Vagina (tissue), 2 donors: ENCODE data around the gene SOD2.
"Not testable (repeated sequence)": the region's sequence is repeated elsewhere in the genome, so short reads cannot be mapped to it uniquely, and the experiment has no call there.

Experiments used
- CTCF ChIP-seq, 3 experiments: fragments of 450-650 bp in 2 of 3; fragments of 200-600 bp in 1 of 3; sonication (generic) in 1 of 3; IDR thresholded peaks; one replicate each; pipeline ENCODE4 v1.5.1; 2017 to 2019; ENCODE audit warnings: antibody characterized with exemption in 3 of 3, mild to moderate bottlenecking in 2 of 3, moderate library complexity in 2 of 3
- POLR2A ChIP-seq, 2 donors: fragments of 450-650 bp; IDR thresholded peaks; one replicate each; pipeline ENCODE4 v1.6.1; 2017; ENCODE audit warnings: antibody characterized with exemption in 2 of 2, mild to moderate bottlenecking in 2 of 2, moderate library complexity in 2 of 2

GRCh38 chr6:159710603-159711002 lies 17.6 kb upstream of the SOD2 start:
- TF ChIP-seq CTCF, POLR2A (IDR thresholded peaks at IDR 0.05): not testable (repeated sequence)
